GM19397 (cell line): Measurements from ENCODE around the gene CRY2.
A peak's percentile ranks its signal among the peaks of the same experiment; 100 is the strongest.
"Not testable (repeated sequence)": the region's sequence is repeated elsewhere in the genome, so short reads cannot be mapped to it uniquely, and the experiment has no call there.

Experiments
- ATAC-seq: cut with Tn5 transposase; IDR thresholded peaks from one replicate; pipeline ENCODE4 v1.9.1; 2021; ENCODE audit warnings: mild to moderate bottlenecking, moderate library complexity; ENCODE audit not compliant: unreplicated experiment

CRY2 gene

DNA sequence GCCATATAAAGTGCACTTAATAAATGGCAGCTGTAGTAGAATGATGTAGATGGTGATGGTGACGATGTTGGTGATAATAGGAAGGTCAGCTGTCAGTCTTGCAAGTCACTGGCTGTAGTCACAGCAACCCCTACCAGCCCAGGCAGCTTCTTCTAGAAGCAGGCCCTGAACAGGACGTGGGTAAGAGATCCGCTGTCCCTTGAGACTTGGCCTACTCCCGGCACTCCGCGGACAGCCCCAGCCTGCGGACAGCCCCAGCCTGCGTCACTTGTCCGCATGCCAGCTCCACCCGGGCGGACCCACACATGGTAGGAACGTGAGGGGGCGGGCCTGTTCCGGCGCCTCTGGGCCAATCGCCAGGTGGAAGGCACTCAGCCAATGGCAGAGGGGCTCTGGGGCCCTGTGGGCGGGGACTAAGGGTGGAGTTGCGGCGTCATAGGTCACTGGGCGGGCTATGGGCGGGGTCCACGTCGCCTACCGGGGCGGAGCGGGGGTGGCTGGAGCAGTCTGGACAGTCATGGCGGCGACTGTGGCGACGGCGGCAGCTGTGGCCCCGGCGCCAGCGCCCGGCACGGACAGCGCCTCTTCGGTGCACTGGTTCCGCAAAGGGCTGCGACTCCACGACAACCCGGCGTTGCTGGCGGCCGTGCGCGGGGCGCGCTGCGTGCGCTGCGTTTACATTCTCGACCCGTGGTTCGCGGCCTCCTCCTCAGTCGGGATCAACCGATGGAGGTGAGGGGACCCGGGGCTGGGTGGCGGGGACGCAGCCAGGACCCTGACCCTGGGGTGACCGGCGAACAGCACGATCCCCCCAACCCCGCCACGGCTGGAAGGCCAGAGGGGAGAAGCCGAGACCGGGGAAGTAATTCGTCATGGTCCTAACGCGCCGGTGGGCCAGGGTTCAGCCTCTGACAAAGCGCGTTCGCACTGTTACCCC, at the start of gene CRY2:
Gene CRY2 (plus strand): TSS at position 502 of the 937 bp plus-strand sequence. CDS start 16 bp downstream, at position 518.
- peak; percentile 95 for ATAC-seq

DNA sequence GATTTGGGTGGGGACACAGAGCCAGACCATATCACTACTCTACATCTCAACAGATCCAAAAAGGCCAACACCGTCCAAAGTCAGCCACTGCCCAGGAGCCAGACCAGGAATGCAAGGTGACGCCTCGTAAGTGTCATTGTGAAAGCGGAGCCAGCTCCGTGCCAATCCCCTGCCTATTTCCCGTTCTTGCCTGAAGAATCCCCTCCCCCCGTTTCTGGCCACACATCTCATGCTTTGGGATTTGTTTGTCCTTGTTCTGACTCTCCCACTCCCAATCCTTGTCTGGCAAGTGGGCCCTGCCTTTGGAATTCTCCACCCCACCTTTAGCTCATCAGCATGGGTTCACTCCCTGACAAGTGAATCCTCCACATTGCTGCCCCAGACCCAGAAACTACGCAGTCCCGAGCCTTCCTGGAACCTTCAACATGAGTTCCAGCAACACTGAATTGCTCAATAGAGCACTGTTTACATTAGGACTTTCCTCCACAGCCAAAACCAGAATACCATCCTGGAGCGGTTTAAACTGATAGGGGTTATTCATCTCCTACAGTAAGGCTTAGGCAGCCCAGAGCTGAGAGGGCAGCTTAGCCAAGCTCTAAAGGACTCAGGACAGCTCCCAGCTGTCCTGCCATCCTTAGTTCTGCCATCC, 48.4 kb upstream of the CRY2 start:
- no peak for ATAC-seq

DNA sequence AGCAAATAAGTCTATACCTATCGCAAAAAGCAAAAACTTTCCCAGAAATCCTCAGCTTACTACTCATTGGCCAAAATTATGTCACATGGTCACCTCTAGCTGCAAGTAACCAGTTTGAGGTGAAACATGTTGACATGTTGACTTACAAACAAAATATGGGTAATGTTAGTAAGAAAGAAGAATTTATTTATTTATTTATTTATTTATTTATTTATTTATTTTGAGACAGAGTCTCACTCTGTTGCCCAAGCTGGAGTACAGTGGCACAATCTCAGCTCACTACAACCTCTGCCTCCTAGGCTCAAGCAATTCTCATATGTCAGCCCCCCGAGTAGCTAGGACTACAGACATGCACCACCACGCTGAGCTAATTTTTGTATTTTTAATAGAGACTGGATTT, 47.7 kb upstream of the CRY2 start:
- ATAC-seq = no peak

DNA sequence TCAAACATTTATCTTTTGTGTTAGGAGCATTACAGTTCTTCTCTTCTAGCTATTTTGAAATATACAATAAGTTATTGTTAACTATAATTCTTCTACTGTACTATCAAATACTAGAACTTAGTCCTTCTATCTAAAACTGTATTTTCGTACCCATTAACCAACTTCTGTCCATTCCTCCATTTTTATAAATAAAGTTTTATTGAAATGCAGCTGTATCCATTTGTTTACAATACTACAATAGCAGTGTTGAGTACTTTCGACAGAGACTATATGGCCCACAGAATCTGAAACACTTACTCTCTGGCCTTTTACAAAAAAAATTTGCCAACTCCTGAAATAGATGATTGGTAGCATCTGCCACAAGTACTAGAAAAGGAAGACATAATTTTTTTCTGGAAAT, 47.0 kb upstream of the CRY2 start:
- no peak for ATAC-seq

DNA sequence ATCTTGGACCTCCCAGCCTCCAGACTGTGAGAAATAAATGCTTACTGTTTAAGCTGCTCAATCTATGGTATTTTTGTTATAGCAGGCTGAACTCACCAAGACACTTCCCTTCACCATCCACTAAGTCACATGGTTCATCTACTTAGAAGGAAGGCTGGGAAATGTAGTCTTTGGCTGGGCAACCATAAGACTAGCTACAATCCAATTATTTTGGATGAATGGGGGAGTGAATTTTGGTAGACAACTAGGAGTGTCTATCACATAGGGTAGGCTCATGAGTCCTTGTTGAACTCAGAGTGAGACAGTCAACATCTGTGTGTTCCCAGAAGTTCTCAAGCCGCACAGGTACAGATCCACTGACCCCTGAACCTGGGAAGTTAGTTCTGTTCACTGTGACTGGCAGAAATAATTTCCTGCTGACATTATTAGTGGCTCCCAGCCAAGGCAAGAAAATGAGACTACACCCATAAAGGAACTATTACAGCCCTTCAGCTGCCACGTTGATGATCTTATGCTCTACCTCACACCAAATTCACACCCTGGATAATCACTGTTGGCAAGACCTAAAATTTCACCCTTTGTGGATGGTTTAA, 45.5 kb upstream of the CRY2 start:
- ATAC-seq = no peak

DNA sequence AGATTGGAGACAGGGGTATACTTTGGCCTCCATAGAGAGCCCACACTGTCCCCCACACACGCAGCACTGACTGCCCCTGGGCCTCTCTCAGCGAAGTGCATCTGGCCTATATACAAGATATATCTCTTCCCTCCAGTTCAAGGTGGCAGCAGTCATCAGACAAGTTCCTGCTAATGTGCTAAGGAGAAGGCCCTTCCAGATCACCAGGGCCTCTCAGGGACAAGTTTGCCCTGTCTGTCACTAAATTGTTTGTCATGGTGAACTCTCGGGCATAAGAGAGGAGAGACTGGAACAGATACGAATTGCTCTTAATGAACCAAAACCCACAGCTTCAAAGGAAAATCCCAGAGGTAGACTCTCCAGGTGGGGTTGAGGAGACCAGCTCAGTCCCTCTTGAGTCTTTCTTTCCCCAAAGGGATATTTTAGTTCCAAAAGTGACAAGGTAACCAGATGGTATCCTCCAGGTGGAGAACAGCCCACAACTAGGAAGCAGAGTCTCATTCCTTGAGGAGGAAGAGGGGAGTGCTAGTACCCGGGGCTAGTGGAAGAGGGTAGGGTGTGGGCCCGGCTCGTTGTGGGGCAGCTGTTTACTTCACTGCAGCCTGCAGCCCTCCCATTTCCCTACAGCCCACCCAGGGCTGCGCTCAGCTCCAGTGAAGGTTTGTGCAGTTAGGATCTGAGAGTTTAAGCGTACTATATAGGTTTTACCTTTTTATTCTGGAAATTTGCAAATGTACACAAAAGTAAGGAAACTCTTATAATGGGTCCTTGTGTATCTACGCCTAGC, 44.6 kb upstream of the CRY2 start:
- no peak for ATAC-seq

DNA sequence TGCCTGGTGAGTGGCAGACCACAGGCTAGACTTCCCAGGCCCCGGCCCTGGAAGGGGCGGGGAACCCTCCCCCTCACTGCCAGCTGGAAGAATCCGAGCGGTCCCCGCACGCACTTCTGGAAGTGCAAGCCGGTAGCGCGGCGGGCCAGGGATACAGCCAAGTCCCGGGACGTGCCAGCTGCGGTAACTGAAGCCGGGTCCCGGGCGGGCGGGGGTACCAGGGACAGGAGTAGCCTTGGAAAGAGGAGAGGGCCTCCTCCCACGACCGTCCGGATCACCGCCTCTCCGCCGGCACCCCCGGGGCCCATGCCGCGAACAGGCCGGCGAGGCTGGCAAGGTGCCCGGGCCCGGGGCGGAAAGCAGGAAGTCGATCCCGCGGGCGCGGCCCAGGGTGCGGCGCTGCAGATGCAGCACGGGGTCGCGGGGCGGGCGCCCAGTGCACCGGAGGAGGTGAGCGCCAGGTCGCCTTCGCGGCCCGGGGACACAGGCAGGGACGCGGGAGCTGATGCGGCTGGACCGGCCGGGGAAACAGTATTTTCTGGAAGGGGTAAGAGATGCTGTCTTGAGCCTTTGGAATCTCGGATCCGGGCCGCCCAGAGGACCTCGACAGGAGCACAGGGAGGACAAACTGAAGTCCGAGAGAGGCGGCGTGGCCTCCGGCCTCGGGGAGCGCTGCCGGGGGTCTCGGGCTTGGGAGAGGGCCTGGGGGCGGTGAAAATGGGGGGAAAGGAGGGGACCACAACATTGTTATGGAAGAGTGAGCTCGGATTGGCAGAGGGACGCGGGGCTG, 43.1 kb upstream of the CRY2 start:
- ATAC-seq = peak; percentile 8

DNA sequence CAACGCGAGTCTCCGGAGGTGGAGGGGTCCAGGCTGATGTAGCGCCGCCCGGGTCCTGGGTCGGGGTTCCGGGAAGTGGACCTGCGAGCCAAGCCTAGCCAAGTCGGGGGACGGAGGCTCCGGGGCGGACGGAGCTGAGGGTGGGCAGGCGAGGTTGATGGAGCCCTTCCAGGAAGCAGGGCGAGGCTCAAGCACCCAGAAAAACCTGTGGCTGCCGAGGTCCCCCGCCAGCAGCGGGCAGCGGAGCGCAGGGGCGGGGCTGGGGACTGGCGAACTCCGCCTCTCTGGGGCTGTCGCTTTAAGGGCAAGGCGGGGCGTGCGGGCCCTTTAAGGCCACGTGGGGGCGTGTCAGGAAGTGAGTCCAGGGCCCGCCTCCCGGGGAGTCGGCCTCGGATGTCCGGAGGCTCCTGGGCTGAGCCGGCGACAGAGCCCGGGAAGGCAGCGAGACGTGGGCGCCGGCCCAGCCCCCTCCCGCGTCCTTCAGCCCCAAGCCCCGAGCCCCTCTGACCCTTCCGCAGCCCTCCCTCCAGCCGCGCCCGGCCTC, 42.4 kb upstream of the CRY2 start, which contains the start of gene SLC35C1:
Gene SLC35C1 (plus strand): TSS at position 389 of the 544 bp plus-strand sequence. CDS start 653 bp downstream, outside the sequence.
- ATAC-seq = peak; percentile 98

DNA sequence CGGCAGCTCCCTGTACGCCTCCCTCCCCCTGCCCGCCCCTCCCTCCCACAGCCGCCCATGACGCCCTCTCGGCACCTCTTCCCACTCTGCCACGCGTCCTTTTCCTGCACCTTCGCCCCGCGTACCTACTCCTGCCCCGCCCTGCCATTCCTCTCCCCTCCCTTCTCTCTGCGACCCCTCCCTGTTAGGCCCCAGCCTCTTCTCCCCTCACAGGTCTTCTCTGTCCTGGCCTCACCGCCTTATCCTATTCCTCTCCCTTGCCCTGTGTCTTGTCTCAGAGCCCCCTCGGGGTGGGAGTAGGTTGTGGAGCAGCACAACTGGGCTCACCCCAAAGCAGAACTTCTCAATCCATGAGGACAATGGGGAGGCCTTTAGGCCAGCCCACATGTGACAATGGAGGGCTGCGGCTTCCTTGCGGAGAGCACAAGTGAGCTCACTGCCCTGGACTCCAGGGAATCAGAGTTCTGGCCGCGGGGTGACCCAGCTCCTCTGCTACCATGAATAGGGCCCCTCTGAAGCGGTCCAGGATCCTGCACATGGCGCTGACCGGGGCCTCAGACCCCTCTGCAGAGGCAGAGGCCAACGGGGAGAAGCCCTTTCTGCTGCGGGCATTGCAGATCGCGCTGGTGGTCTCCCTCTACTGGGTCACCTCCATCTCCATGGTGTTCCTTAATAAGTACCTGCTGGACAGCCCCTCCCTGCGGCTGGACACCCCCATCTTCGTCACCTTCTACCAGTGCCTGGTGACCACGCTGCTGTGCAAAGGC, 41.8 kb upstream of the CRY2 start:
- ATAC-seq = no peak

DNA sequence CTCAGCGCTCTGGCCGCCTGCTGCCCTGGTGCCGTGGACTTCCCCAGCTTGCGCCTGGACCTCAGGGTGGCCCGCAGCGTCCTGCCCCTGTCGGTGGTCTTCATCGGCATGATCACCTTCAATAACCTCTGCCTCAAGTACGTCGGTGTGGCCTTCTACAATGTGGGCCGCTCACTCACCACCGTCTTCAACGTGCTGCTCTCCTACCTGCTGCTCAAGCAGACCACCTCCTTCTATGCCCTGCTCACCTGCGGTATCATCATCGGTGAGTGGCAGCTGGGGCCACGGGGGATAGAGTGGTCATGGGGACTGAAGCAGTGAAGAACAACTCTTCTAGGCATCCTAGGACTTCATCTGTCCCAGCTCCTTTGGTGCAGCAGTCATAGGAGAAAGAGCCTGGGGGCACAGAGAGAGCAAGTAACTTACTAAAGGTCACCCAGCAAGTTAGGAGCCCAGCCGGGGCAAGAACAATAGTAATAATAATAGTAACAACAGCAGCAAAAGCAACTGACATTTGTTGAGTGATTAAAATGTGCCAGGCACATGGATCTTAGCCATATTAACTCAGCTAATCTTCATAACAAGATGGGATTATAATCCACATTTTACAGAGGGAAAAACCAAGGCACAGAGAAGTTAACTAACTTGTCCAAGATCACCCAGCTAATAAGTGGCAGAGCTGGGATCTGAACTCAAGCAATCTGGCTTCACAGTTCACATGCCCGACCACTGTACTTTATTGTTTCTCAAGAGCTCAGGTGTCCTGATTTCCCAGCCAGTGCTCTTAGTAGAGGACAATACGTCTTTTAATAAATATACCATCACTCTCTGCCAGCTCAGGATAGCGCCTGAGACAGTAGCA, 41.0 kb upstream of the CRY2 start:
- ATAC-seq = no peak

DNA sequence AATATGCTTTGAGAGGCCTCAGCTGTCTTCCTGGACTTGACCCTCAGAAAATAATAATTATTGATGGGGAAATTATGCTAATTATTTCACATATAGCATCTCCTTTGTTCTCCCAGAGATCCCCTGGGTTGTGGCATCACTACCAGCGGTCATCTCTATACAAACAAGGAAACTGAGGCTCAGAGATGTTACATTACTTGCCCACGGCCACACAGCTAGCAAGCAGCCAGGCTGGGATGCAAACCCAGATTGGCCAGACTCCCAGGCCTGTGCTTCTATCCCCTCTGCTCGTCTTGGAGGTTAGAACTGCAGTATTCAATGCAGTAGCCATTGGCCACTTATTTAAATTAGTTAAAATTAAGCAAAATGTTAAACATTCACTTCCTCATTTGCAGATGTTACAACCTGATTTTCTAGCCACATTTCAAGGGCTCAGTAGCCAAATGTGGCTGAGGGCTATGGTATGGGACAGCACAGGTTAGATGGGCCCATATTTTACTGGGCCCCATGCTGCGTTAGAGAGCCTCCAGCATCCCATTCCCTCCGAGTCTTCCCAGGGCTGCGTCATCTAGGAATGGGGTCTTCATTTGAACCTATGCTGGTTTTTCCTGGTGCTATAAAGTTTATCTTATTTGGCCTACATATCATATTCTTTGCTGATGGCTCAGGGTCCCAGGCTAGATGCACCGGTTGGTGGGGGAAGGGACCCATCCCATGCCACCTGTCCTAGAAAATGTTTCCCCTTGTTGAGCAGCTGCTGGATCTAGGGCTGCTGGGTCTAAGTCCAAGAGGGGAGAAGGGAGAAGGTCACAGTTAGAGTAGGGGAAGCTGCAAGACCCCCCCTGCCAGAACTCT, 40.1 kb upstream of the CRY2 start:
- no peak for ATAC-seq

DNA sequence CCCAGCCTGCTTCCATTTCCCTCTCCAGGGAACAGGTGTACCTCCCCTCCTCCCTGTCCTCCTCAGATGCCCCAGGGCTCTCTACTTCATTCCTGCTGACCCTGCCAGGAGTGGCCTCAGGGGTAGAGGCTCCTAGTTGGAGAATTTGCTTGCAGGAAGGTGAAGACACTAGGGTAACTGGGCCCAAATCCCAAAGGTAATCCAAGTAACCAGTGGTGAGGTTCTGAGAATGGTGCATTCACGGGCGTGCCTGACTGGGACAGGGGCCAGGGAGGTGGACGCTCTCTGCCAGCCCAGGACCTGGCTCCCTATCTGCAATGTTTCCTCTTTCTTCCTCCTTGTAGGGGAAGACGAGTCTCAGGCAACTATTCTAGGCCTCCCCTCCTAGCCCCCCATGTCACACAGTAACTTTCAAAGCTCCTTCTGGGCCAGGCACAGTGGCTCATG, 39.5 kb upstream of the CRY2 start:
- ATAC-seq = no peak

DNA sequence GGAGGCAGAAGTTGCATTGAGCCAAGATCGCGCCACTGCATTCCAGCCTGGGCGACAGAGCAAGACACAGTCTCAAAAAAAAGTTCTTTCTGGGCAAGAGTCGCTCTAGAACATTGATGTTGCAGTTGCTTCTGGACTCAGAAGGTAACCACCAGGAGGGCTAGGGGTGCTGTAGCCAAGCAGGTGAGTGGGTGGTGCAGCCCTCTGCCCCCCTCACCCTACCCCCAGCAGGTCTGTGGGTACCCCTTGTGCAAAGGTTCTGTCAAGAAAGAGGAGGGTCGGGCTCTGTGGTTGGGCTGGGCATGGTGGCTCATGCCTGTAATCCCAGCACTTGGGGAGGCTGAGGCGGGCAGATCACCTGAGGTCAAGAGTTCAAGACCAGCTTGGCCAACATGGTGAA, 38.8 kb upstream of the CRY2 start:
- not testable (repeated sequence) for ATAC-seq

DNA sequence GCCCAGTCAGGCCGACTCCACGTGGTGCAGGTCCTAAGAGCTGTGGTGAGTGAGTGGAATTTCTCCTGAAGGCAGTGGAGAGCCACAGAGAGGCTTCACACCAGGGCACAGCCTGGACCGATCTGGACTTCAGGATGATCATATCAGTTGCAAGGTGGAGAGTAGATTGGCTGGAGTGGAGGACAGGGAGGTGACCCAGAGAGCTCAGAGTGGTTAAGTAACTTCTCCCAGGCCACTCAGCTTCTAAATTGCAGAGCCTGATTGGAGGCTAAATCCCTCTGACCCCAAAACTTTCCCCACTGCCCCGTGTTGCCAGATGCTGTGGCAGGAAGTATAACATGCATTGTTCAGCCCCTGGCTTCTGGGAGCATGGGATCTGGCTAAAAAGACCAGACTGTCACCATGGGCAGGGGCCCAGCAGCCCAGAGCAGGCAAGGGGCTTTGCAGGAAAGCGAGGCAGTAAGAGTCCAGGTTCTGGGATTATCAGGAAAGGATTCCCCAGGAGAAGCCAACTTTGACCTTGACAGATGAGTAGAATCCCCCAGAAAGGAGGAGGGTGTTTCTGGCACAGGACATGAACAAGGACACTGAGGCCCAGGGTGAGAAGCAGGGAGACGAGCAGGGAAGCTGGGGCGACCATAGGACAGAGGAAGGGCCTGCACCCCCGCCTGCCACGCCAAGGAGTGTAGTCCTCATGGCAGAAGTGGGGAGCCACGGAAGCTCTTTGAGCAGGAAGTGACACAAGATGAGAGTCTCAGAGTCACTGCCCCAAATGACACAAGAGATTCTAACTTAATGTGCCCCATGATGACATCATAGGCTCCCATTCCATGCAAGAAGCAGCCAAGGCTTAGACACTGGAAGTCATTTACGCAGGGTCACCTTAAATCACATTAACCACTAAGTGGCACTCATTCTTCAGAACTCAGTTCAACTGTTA, 37.5 kb upstream of the CRY2 start:
- ATAC-seq = no peak

DNA sequence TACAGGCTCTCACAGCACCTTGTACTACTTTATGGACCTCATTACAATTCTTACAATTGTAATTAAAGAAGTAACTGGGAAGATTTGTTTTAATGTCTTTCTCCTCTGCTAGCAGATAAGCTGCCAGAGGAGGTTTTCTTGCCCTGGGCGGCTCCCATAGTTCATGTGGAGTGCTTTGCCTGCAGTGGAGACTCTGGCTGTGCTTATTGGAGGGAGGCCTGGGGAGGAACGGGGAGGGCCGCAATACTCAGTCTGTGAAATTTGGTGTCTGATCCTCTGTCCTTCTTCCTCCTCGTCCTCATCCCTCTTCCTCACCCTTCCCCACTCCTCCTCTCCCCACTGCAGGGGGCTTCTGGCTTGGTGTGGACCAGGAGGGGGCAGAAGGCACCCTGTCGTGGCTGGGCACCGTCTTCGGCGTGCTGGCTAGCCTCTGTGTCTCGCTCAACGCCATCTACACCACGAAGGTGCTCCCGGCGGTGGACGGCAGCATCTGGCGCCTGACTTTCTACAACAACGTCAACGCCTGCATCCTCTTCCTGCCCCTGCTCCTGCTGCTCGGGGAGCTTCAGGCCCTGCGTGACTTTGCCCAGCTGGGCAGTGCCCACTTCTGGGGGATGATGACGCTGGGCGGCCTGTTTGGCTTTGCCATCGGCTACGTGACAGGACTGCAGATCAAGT, 36.7 kb upstream of the CRY2 start:
- no peak for ATAC-seq

DNA sequence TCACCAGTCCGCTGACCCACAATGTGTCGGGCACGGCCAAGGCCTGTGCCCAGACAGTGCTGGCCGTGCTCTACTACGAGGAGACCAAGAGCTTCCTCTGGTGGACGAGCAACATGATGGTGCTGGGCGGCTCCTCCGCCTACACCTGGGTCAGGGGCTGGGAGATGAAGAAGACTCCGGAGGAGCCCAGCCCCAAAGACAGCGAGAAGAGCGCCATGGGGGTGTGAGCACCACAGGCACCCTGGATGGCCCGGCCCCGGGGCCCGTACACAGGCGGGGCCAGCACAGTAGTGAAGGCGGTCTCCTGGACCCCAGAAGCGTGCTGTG, 36.2 kb upstream of the CRY2 start:
- no peak for ATAC-seq
